OCI-M2 (cell line): Measurements from ENCODE around the gene ALDH1L1.

ENCODE experiments used
- DNase-seq: peaks from one replicate; lab custom pipeline; 2025; ENCODE audit not compliant: unreplicated experiment; lab: John Stamatoyannopoulos, UW

Gene ALDH1L1

GRCh38 chr3:126155819-126156218 lies 24.6 kb downstream of the ALDH1L1 start:
- DNase-seq, result no peak

GRCh38 chr3:126155280-126155640 lies 25.1 kb downstream of the ALDH1L1 start:
- no peak for DNase-seq

GRCh38 chr3:126154391-126155279 lies 25.8 kb downstream of the ALDH1L1 start:
- DNase-seq, result no peak

- DNase-seq, result no peak
Measured at GRCh38 chr3:126153695-126154360, 26.6 kb downstream of the ALDH1L1 start.

- DNase-seq, result no peak
Measured at GRCh38 chr3:126152901-126153694, 27.3 kb downstream of the ALDH1L1 start.

- no peak for DNase-seq
Measured at GRCh38 chr3:126152458-126152857, 27.9 kb downstream of the ALDH1L1 start.

GRCh38 chr3:126151562-126152302 lies 28.7 kb downstream of the ALDH1L1 start:
- DNase-seq, result no peak

- DNase-seq, result no peak
Measured at GRCh38 chr3:126149960-126150515, 30.3 kb downstream of the ALDH1L1 start.

GRCh38 chr3:126149256-126149902 lies 31.0 kb downstream of the ALDH1L1 start:
- DNase-seq, result no peak

- no peak for DNase-seq
Measured at GRCh38 chr3:126147932-126148683, 32.3 kb downstream of the ALDH1L1 start.

GRCh38 chr3:126147147-126147931 lies 33.0 kb downstream of the ALDH1L1 start:
- no peak for DNase-seq

GRCh38 chr3:126146525-126147146 lies 33.8 kb downstream of the ALDH1L1 start:
- no peak for DNase-seq

- DNase-seq, result no peak
Measured at GRCh38 chr3:126146034-126146433, 34.4 kb downstream of the ALDH1L1 start.

- no peak for DNase-seq
Measured at GRCh38 chr3:126142652-126143051, 37.7 kb downstream of the ALDH1L1 start.

- DNase-seq, result no peak
Measured at GRCh38 chr3:126137490-126138130, 42.8 kb downstream of the ALDH1L1 start.

GRCh38 chr3:126136428-126137220 lies 43.8 kb downstream of the ALDH1L1 start:
- DNase-seq, result no peak
